CD4-positive, alpha-beta T cell treated with Interleukin-12 subunit alpha and Interleukin-12 subunit beta, for 1 hour (primary cell): ENCODE measurements around the gene MMP25.

Experiments
- DNase-seq: peaks from one replicate; pipeline ENCODE4 v3.0.0-alpha.2; 2020

The MMP25 gene, protein sequence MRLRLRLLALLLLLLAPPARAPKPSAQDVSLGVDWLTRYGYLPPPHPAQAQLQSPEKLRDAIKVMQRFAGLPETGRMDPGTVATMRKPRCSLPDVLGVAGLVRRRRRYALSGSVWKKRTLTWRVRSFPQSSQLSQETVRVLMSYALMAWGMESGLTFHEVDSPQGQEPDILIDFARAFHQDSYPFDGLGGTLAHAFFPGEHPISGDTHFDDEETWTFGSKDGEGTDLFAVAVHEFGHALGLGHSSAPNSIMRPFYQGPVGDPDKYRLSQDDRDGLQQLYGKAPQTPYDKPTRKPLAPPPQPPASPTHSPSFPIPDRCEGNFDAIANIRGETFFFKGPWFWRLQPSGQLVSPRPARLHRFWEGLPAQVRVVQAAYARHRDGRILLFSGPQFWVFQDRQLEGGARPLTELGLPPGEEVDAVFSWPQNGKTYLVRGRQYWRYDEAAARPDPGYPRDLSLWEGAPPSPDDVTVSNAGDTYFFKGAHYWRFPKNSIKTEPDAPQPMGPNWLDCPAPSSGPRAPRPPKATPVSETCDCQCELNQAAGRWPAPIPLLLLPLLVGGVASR

DNA sequence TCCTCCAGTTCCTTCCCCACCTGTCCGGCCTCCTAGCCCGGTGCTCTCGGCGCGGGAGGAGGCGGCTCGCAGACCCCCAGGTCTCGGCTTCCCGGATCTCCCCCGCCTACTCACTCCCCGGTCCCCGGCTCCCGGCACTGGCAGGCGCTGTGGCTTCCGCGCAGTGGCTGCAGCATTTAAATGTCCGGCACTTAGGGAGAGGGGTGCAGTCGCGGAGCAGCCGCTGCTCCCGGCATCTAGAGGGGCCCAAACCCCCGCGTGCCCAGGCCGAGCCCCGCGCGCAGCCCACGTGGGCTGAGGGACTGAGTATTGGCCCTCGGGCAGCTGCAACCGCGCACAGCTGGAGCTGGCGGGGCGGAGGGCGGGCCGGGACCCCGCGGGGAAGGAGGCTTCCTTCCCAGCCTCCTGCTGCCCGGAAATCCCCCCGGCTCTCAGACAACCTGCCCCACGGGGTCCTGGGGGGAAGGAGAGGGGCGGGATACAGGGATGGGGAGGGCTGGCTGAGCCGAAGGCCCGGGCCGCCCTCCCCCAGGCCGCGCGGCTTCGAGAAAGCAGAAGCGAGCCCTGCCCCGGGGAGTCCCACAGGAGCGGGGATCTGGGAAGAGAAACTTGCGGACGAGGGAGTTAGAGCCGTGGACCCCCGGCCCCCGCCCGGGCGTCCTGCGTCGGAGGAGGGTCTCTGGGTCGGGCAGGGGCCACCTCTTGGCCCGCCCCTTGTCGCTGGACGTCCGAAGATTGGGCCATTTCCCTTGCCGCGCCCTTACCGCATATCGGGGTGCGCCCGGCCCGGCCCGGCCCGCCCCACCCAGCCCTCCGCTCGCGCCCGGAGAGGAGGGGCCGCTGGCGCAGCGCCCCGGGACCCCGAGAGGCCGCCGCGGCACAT lies at the start of gene MMP25:
Gene MMP25, plus strand, starts transcription at position 804 of the 883 bp plus-strand sequence. CDS start 357 bp downstream, outside the sequence.
- no peak for DNase-seq

DNA sequence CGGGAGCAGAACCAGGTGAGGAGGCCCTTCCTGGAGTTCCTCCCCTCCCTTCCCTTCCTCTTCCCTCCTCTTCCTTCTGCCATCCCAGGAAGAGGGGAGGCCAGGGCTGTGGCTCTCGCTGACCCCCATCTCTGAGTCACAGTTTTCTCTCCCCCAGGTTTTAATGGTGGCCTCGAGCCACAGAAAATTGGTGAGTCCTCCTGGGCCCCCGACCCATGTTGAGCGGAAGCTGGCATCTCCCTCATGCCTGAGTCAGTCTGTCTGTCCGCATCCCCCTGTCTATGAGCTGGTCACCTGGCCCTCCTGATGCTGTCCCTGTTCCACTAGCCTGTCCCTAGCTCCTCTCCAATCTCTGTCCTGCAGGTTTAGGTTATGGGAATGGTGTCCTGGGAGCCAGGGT lies 46.4 kb upstream of the MMP25 start:
- DNase-seq: no peak

DNA sequence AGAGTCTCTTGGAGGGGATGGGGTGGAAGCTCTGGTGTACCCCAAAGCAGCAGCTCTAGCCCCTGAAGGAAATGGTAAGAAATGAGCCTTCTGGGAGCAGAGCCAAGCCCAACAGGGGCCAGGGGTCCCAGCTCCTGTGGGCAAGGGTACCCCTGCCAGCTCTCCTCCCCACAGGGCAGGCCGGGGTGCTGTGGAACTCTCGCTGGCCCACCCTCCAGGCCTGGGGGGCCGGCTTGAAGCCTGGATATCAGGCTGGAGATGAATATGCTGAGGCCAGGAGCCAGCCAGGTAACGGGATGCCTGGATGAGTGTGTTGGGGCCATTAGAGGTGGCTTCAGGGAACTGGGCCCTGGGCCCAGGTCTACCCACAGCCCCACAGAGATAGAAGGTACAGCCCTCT lies 45.8 kb upstream of the MMP25 start:
- no peak for DNase-seq

DNA sequence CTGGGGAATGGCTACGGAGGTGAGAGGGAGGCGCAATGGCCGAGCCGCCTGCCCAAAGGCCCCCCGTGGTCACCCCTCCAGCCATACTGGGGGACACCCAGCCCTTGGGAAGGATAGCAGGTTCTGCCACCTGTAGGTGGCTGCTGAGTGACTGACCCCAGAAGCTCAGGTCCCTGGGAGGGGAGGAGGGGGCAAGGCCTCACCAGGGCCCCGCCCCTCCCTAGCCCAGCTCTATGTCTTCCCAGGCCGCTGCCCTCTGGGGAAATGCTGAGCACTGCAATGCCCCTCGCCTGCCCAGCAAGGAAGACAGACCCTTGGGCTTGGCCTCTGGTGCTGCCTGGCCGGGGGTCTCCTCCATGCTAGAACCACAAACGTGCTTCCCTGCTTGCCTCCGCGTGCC lies 45.0 kb upstream of the MMP25 start:
- DNase-seq: no peak

DNA sequence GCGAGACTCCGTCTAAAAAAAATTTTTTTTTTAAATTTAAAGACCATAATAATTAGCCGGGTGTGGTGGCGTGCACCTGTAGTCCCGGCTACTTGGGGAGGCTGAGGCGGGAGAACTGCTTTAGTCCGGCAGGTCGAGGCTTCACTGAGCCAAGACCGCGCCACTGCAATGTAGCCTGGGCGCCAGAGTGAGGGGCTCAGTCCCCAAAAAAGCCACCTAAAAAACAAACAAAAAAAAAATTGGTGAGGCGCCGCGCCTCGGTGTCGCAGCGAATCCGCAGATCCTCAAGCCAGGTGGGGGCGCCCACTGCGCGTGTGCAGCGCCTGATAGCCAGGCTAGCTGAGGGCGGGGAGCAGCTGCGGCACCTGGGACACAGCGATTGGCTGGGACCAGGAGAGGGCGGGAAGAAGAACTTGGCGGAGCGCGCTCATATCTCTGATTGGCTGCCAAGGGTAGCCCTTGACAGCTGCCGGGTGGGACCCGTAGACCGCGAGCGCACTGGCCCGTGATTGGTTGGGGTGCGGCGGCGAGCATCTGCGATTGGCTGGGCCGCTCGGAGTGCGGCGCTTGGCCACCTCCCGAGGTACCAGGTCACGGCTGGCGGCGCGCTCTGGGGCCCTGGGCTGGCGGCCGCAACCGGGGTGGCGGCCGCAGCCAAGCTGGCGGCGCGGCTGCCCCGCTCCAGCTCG lies 42.6 kb upstream of the MMP25 start:
- peak; percentile 99 for DNase-seq

DNA sequence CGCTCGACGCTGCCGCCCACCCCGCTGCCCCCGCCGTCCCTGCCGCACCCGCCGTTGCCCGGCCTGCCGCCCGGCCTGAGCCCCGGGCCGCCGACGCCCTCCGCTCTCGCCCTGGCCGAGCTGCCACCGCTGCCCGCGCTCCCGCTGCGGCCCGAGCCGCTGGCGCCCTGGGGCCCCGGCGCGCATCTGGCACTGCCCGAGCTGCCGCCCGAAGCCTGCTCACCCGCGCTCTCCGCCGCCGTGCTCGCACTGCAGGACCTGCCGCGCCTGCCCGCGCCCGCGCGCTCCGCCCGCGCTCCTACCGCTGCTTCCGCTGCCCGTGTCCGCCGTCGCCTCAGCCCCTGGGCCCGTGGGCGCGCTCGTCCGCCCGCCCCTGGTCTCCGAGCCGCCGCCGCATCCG lies 42.0 kb upstream of the MMP25 start:
- DNase-seq: no peak

DNA sequence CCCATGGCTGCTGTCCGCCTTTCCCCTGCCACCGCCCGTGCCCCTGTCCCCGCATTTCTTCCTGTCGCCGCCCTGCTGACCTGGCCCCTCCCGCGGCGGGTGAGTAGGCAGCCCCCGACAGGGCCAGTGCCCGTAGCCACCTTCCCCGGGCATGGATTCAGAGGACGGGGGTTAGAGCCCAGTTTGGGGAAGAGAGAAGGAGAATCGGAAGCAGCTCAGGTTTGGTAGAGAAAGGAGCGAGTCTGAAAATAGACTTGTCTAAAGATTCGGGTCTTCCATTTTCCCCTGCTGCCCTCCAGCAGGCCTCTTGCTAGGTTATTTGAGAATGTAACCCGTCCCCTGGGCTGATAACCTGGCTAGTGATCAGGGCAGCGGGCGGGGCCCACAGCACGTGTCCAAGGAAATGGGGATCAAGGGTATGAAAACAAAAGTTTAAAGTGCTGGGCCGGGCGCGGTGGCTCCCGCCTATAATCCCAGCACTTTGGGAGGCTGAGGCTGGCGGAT lies 41.5 kb upstream of the MMP25 start:
- DNase-seq: no peak

DNA sequence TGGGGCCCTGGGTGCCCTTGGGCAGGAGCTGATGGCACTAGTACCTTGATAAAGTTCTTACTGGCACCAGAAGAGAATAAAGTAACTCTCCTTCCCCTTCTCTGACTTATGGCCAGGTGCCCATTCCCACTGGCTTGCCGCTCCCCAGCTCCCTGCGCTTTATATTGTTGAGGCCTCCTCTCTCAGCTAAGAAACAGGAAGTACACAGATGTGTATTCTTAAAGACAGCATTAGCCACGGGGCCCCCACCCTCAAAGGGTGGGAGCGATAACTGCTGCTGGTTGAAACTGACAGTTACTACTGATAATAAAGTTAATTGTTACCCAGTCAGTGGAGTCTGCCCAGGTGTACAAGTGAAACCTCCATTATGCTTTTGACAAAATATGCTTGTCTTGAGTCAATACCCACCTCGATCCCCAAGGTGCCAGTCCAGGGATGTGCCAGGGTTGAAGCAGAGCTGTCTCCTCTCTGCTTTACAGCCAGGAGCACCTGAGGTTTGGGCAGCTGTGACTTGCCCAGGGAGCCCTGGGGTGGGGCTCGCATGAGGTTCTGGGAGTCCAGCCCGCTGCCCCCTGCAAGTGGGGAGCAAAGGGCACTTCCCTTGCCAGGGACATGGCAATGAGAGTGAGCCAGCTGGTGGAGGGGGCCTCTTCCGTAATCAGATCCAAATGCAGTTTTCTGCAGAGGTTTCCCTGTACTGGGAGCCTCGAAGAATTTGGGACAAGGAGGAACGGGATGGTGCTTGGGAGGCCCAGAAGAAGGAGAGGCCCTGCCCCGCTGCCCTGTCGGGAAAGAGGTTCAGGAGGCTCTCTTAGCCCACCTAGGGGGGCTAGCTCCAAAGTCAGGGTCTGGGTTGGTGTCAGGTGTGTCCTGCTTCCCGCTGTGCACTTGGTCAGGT lies 39.1 kb upstream of the MMP25 start:
- no peak for DNase-seq

DNA sequence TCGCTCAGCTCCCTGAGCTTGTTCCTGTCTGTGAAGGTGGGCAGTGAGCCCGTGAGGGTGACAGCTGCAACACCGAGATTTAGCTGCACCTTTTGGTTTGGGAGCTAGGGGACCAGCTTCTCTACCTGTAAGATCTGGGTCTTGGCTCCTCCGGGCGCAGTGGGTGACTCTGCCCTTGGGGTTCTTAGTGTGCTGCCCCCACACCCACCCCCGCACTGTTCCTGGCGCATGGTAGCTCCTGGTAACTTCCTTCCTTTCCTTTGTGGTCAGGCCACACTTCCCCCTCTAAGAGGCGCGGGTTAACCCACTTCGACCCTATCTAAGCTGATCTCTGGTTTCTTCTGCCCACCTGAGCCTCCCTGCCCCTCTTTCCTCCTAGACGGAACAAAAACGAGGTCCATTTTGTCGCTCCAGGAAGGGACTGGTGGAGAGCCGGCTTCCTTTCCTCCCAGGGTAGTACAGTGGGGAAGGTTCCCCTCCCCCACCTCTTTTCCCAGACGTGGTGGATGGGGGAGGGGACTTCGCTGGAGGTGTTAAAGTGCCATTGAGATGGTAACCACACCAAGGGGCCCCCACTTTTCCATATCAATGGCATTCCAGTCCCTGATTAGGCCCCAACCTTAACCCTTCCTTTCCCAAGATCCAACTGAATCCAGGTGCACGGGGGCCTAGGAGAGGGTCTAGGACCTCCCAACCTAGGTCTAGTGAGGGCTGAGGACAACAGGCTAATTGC lies 38.2 kb upstream of the MMP25 start:
- no peak for DNase-seq

DNA sequence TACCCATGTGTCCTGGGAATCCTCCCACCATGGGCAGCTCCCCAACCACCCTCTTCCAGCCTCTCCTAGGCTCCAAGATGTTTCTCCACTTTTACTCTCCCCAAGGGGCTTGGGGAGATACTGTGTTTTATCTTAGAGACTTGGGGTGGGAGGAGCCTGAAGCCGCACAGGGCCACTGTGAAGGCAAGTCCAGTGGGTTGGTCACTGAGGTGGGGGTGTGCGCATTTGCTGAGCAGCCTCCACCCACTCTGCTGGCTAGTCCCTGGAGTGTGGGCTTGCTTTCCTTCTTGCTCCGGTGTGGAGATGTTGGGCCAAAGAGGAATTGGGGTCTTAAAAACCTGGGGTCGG lies 37.7 kb upstream of the MMP25 start:
- no peak for DNase-seq

DNA sequence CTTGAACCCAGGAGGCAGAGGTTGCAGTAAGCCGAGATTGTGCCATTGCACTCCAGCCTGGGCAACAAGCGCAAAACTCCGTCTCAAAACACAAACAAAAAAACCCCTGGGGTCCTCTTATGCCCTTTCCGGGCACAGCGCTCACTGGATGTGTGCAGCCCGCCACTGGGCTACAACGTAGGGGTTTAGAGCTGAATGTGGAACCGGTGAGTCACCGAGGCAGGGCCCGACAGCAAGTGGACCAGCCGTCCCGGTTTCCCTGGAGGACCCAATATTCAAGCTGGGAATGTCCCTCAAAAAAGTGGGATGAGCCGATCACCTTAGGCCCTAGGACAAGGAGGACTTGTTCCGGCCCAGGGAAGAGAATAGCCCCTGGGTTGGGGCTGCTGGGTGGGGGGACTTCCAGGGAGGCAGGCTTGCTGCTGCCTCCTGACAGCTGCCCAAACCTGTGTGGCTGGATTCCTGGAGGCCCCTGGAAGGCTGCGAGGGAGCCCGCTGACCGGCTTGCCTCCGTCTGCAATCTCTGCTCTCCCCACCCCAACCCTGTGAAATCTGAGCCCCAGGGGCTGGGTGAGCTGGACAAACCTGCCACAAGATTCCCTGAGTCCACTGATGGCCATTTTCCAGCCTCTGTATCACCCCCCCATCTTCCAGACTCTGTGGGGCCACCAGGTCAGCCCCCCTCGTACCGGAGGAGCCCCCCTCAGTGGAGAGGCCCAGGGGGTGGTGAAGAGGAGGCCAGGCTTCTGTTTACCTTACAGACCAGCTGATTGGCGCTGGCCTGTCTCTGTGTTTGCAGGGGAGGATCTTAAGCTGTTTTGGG lies 36.6 kb upstream of the MMP25 start:
- no peak for DNase-seq

DNA sequence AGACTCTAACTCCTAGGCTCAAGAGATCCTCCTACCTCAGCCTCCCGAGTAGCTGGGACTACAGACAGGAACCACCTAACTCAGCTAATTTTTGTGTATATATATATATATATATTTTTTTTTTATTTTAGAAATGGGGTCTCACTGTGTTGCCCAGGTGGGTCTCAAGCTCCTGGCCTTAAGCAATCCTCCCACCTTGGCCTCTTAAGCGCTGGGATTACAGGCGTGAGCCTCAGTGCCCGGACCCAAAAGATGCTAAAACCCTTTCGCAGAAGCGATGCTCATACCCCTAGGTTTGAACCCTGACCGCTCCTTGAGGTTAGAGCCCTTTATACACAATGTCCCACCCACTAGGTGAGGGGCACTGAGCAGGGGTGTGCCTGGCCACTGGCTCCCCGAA lies 35.9 kb upstream of the MMP25 start:
- DNase-seq: no peak

DNA sequence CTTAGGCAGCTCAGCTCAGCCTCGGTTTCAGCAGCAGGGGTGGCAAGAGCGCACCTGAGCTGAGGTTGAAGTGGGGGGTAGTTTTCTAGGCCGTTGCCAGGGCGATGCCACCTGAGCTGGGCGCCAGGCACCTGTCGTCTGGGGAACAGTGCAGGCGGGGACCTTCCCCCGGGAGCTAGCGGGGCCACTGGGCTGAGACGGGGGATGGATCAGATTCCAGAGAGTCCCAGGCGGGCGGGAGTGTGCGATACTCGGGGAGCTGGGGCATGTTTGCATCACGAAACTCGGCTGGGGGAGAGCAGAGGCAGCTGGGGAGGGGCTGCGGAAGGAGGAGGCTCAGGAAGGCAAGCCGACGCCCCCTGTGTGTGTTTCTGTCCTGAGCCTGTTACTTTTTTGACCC lies 34.1 kb upstream of the MMP25 start:
- no peak for DNase-seq

DNA sequence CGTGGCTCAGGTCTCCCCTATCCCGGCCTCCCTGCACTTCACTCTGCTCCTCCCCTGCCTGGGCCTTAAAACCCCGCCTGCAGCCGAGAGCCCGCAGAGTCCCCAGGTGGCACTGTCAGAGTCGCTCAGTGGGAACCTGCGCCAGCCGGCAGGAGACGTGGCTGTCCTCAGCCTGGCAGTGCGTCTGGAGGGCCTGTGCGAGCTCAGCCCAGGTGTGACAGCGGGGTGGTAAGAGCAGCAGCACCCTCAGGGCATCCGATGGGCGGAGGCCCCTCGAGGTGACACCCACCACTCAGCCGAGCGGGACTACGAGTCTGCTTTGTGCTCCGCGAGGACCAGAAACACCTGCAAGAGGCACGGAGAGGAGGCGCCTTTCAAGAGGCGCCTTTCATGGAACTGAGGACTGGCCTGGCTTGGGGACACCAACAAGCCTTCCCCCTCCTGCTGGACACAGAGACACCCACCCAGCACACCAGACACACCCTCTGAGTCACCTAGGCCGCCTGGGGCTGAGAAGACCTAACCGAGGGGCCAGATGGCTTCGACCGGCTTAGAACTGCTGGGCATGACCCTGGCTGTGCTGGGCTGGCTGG lies 33.4 kb upstream of the MMP25 start, which contains the start of gene CLDN9:
Gene CLDN9, plus strand, starts transcription at position 96 of the 593 bp plus-strand sequence. Its CDS starts 440 bp downstream, at position 536.
- no peak for DNase-seq

DNA sequence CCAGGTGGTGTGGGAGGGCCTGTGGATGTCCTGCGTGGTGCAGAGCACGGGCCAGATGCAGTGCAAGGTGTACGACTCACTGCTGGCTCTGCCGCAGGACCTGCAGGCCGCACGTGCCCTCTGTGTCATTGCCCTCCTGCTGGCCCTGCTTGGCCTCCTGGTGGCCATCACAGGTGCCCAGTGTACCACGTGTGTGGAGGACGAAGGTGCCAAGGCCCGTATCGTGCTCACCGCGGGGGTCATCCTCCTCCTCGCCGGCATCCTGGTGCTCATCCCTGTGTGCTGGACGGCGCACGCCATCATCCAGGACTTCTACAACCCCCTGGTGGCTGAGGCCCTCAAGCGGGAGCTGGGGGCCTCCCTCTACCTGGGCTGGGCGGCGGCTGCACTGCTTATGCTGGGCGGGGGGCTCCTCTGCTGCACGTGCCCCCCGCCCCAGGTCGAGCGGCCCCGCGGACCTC lies 32.8 kb upstream of the MMP25 start:
- no peak for DNase-seq

DNA sequence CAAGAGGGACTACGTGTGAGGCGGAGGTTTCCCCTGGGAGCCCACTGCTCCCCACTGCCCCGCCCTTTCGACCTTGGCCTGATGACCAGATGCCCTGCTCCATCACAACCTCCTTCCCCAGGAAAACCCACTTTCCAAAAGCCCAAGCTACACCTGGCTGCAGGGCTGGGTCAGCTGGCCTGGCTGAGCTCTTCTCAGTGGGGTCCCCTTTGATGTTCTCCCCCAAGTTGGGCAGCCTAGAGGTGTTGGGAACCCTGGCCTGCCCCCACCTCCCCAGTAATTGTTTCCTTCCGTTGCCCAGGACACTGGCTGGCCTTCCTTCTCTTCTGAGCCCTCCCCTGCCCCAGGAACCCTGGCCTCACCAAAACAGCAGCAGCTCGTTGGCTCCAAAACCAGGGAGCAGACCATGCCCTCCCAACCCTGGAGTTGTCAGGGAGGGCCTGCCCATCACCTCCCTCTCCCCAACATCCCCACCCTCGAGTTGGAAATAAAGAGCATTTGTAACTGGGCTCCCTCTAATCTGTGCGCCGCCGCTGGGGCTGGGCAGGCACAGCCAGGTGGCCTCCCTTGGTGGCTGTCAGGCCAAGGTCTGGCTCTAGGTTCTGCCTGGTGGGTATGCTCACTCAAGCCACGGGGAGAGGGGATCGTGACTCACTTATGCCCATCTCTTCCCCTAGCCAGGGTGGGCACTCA lies 32.2 kb upstream of the MMP25 start:
- no peak for DNase-seq

DNA sequence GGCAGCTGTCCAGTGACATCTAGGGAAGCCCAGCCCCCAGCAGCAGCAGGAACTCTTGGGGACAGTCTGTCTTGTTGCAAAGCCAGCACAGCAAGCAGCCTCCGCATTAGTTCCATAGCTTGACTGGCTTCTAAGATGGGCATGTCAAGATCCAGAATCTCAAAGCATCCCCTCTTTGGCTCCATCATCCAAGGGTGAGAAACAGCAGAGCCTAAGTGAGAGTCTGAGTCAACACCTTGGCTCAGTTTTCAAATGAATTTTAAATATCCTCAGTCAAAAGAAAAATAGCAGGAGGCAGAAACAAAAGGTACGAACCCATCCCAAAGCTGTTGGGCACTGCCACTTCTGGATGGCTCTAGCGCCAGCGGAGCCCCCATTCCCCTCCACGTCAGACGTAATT lies 31.4 kb upstream of the MMP25 start:
- DNase-seq: no peak

DNA sequence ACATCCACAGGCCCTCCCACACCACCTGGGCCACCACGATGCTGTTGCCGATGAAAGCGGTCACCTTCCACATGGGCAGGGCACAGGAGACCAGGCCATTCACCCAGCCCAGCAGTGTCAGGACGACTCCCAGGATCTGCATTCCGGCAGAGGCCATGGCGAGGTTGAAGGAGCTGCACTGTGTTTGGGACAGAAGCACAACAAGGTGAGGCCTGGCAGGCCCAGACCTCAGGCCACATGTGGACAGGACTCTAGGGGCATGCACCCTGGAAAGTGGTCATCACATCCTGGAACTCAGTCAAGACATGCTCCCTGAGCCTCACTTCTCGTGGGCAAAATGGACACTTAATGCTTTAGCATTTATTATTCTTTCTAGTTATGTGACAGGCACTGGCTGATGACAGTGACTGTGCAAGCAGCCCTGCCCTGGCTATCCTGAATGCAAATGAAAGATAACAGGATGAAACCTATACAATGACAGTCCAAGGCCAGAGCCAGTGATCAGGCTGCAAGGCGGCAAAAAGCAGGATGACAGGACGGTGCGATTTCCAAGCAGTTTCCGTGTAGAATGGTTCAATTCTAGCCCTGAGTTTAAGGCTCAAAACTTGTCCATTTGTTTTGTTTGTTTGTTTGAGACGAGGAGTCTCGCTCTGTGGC lies 30.4 kb upstream of the MMP25 start:
- DNase-seq: no peak
